ENCODE data around the gene NUSAP1.
"Not testable (repeated sequence)": the region's sequence is repeated elsewhere in the genome, so short reads cannot be mapped to it uniquely, and the experiment has no call there.

The NUSAP1 gene

DNA sequence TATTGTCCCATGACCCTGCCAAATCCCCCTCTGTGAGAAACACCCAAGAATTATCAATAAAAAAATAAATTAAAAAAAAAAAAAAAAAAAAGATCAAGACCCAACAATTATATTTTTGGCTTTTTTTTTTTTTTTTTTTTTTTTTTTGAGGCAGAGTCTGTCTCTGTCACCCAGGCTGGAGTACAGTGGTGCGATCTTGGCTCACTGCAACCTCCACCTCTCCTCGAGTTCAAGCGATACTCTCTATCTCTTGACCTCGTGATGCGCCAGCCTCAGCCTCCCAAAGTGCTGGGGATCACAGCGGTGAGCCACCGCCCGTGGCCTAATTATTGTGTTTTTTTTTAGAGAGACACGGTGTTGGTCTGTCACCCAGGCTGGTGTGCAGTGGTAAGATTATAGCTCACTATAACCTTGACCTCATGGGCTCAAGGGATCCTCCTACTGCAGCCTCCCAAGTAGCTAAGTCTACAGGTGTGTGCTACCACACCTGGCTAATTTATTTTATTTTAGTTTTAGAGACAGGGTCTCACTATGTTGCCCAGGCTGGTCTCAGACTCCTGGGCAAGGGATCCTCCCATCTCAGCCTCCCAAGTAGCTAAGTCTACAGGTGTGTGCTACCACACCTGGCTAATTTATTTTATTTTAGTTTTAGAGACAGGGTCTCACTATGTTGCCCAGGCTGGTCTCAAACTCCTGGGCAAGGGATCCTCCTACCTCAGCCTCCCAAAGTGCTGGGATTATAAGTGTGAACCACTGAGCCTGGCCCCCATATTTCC, 51.5 kb downstream of the NUSAP1 start:
- not testable (repeated sequence) for H3K27me3 ChIP-seq (ENCODE audit: control insufficient read depth in 3 of 3, insufficient read depth in 3 of 3, low read depth in 1 of 3, low read length in 3 of 3); H4K8ac ChIP-seq (ENCODE audit: low read depth, low read length); H3K23ac ChIP-seq (ENCODE audit: low read depth, low read length, poor library complexity); H3K9ac ChIP-seq (ENCODE audit: low read depth, low read length, poor library complexity); H2BK15ac ChIP-seq (ENCODE audit: low read length); H2AK5ac ChIP-seq (ENCODE audit: low read depth, low read length); H3K4ac ChIP-seq (ENCODE audit: low read length); H2AFZ ChIP-seq (ENCODE audit: low read length); H3K79me1 ChIP-seq (ENCODE audit: low read depth, low read length); H2BK120ac ChIP-seq (ENCODE audit: low read depth, low read length); H2BK5ac ChIP-seq (ENCODE audit: low read length); H3K18ac ChIP-seq (ENCODE audit: low read length); H3K4me1 ChIP-seq (ENCODE audit: control insufficient read depth in 2 of 2, insufficient read depth in 1 of 2, low read depth in 1 of 2, low read length in 2 of 2); DNase-seq (ENCODE audit: low spot score); H4K91ac ChIP-seq (ENCODE audit: low read depth, low read length, poor library complexity); H2BK12ac ChIP-seq (ENCODE audit: low read length); H3K27ac ChIP-seq (replicated peaks; ENCODE audit: low read length); H3K4me2 ChIP-seq (ENCODE audit: insufficient read depth, low read length, poor library complexity, severe bottlenecking); H3K14ac ChIP-seq (ENCODE audit: low read length)
- Histone ChIP-seq H3K36me3 (replicated peaks in 1 of 2; ENCODE audit: control insufficient read depth in 2 of 2, insufficient read depth in 2 of 2, low read length in 2 of 2) (peaks cover 14 to 58% of the 10 kb centered on the region in 2 donors), H3K4me3 (ENCODE audit: low read length in 2 of 2) (peak overlapping the region in 1 of 2 donors; percentile 55), H3K9me3 (replicated peaks in 1 of 2; ENCODE audit: control insufficient read depth in 2 of 2, insufficient read depth in 1 of 2, low read depth in 1 of 2, low read length in 2 of 2) (peaks cover 0 to 13% of the 10 kb centered on the region in 2 donors)
- WGBS, 2 donors (ENCODE audit: extremely low coverage in 2 of 2, insufficient read length in 2 of 2, insufficient replicate concordance in 1 of 2) = no CpG with 5 or more reads among the region's 9 CpGs

DNA sequence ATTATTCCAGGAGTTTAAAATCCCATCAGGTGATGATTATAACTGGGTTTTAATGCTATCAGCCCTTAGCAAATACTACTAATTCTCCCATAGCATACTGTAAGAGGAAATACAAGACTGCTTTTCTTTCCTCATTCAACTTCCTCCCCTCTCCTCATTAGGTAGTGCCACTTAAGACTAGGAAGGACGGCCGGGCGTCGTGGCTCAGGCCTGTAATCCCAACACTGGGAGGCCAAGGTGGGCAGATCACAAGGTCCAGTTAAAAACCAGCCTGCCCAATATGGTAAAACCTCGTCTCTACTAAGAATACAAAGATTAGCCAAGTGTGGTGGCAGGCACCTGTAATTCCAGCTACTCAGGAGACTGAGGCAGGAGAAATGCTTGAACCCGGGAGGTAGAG, 55.0 kb downstream of the NUSAP1 start:
- H4K8ac ChIP-seq (ENCODE audit: low read depth, low read length) = no peak overlapping the region
- no peak overlapping the region for H2BK15ac ChIP-seq (ENCODE audit: low read length)
- H2BK120ac ChIP-seq (ENCODE audit: low read depth, low read length) = no peak overlapping the region
- DNase-seq (ENCODE audit: low spot score) = no peak
- no peak overlapping the region for H2BK12ac ChIP-seq (ENCODE audit: low read length)
- H3K9me3 ChIP-seq (replicated peaks in 1 of 2; ENCODE audit: control insufficient read depth in 2 of 2, insufficient read depth in 1 of 2, low read depth in 1 of 2, low read length in 2 of 2) = no peaks in the 10 kb centered on the region
- no peak overlapping the region for H3K4me2 ChIP-seq (ENCODE audit: insufficient read depth, low read length, poor library complexity, severe bottlenecking)
- H3K27me3 ChIP-seq (ENCODE audit: control insufficient read depth in 3 of 3, insufficient read depth in 3 of 3, low read depth in 1 of 3, low read length in 3 of 3) = no peaks in the 10 kb centered on the region
- no CpG with 5 or more reads among the region's 6 CpGs for WGBS, 2 donors (ENCODE audit: extremely low coverage in 2 of 2, insufficient read length in 2 of 2, insufficient replicate concordance in 1 of 2)
- H3K23ac ChIP-seq (ENCODE audit: low read depth, low read length, poor library complexity) = no peak overlapping the region
- H3K9ac ChIP-seq (ENCODE audit: low read depth, low read length, poor library complexity) = no peak overlapping the region
- H3K14ac ChIP-seq (ENCODE audit: low read length) = no peak overlapping the region
- no peak overlapping the region for H3K4ac ChIP-seq (ENCODE audit: low read length)
- no peaks in the 10 kb centered on the region for H3K4me1 ChIP-seq (ENCODE audit: control insufficient read depth in 2 of 2, insufficient read depth in 1 of 2, low read depth in 1 of 2, low read length in 2 of 2)
- H2AK5ac ChIP-seq (ENCODE audit: low read depth, low read length) = no peak overlapping the region
- no peak overlapping the region for H4K91ac ChIP-seq (ENCODE audit: low read depth, low read length, poor library complexity)
- no peak overlapping the region for H2AFZ ChIP-seq (ENCODE audit: low read length)
- no peak overlapping the region for H2BK5ac ChIP-seq (ENCODE audit: low read length)
- no peak overlapping the region for H3K4me3 ChIP-seq (ENCODE audit: low read length in 2 of 2)
- H3K36me3 ChIP-seq (replicated peaks in 1 of 2; ENCODE audit: control insufficient read depth in 2 of 2, insufficient read depth in 2 of 2, low read length in 2 of 2) = peaks cover 2 to 50% of the 10 kb centered on the region in 2 donors
- H3K18ac ChIP-seq (ENCODE audit: low read length) = no peak overlapping the region
- H3K27ac ChIP-seq (replicated peaks; ENCODE audit: low read length) = no peak overlapping the region
- no peaks in the 10 kb centered on the region for H3K79me1 ChIP-seq (ENCODE audit: low read depth, low read length)

DNA sequence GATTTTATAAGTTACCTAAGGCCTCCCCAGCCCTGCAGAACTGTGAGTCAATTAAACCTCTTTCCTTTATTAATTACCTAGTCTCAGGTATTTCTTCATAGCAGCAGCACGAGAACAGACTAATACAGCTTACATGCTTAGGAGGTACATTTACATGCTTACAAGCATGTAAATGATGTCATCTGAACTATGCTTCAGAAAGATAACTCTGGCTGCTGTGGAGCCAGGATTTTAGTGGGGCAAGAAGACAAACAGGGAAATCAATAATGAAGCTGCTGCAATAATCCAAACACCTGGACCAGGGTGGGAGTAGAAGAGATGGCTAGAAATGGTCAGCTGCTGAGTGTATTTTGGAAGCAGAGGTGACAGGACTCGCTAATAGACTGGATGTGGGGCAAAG, 60.0 kb downstream of the NUSAP1 start:
- Histone ChIP-seq H3K36me3 (replicated peaks in 1 of 2; ENCODE audit: control insufficient read depth in 2 of 2, insufficient read depth in 2 of 2, low read length in 2 of 2) (peaks cover 11 to 59% of the 10 kb centered on the region in 2 donors), H2BK15ac (ENCODE audit: low read length) (no peak overlapping the region), H3K9ac (ENCODE audit: low read depth, low read length, poor library complexity) (no peak overlapping the region), H3K4ac (ENCODE audit: low read length) (no peak overlapping the region), H2AK5ac (ENCODE audit: low read depth, low read length) (no peak overlapping the region), H2BK12ac (ENCODE audit: low read length) (no peak overlapping the region), H3K4me1 (ENCODE audit: control insufficient read depth in 2 of 2, insufficient read depth in 1 of 2, low read depth in 1 of 2, low read length in 2 of 2) (no peaks in the 10 kb centered on the region), H4K8ac (ENCODE audit: low read depth, low read length) (no peak overlapping the region), H4K91ac (ENCODE audit: low read depth, low read length, poor library complexity) (no peak overlapping the region), H3K14ac (ENCODE audit: low read length) (no peak overlapping the region), H3K79me1 (ENCODE audit: low read depth, low read length) (no peaks in the 10 kb centered on the region), H3K27me3 (ENCODE audit: control insufficient read depth in 3 of 3, insufficient read depth in 3 of 3, low read depth in 1 of 3, low read length in 3 of 3) (no peaks in the 10 kb centered on the region), H2BK120ac (ENCODE audit: low read depth, low read length) (no peak overlapping the region), H3K9me3 (replicated peaks in 1 of 2; ENCODE audit: control insufficient read depth in 2 of 2, insufficient read depth in 1 of 2, low read depth in 1 of 2, low read length in 2 of 2) (no peaks in the 10 kb centered on the region), H2AFZ (ENCODE audit: low read length) (no peak overlapping the region), H3K27ac (replicated peaks; ENCODE audit: low read length) (no peak overlapping the region), H3K23ac (ENCODE audit: low read depth, low read length, poor library complexity) (no peak overlapping the region), H2BK5ac (ENCODE audit: low read length) (no peak overlapping the region), H3K4me3 (ENCODE audit: low read length in 2 of 2) (no peak overlapping the region), H3K18ac (ENCODE audit: low read length) (no peak overlapping the region), H3K4me2 (ENCODE audit: insufficient read depth, low read length, poor library complexity, severe bottlenecking) (no peak overlapping the region)
- DNase-seq (ENCODE audit: low spot score) = no peak
- no CpG with 5 or more reads among the region's 2 CpGs for whole genome bisulfite sequencing, 2 donors (ENCODE audit: extremely low coverage in 2 of 2, insufficient read length in 2 of 2, insufficient replicate concordance in 1 of 2)

DNA sequence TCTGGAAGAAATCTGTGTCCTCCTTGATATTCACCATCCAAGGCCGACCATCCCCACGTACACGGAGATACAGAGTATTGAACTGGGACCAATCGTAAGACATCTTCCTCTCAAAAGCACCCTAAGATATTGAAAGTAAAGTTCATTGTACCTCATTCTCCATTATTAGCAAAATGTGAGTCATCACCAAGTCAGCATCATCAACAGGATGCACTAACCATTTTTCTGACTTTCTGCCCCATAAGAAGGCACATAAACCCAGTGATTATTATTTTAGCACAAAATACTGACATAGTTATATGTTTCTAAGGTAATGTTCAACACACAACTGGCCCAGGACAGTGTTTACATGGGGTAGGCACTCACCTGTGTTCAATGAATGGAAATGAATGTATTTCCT, 62.2 kb downstream of the NUSAP1 start:
- Histone ChIP-seq H4K91ac (ENCODE audit: low read depth, low read length, poor library complexity) (no peak overlapping the region), H3K9ac (ENCODE audit: low read depth, low read length, poor library complexity) (no peak overlapping the region), H3K9me3 (replicated peaks in 1 of 2; ENCODE audit: control insufficient read depth in 2 of 2, insufficient read depth in 1 of 2, low read depth in 1 of 2, low read length in 2 of 2) (no peaks in the 10 kb centered on the region), H3K36me3 (replicated peaks in 1 of 2; ENCODE audit: control insufficient read depth in 2 of 2, insufficient read depth in 2 of 2, low read length in 2 of 2) (peaks cover 11 to 41% of the 10 kb centered on the region in 2 donors), H2AK5ac (ENCODE audit: low read depth, low read length) (no peak overlapping the region), H3K79me1 (ENCODE audit: low read depth, low read length) (no peaks in the 10 kb centered on the region), H3K4me1 (ENCODE audit: control insufficient read depth in 2 of 2, insufficient read depth in 1 of 2, low read depth in 1 of 2, low read length in 2 of 2) (no peaks in the 10 kb centered on the region), H3K14ac (ENCODE audit: low read length) (no peak overlapping the region), H3K4ac (ENCODE audit: low read length) (no peak overlapping the region), H2BK120ac (ENCODE audit: low read depth, low read length) (no peak overlapping the region), H3K23ac (ENCODE audit: low read depth, low read length, poor library complexity) (no peak overlapping the region), H3K27me3 (ENCODE audit: control insufficient read depth in 3 of 3, insufficient read depth in 3 of 3, low read depth in 1 of 3, low read length in 3 of 3) (no peaks in the 10 kb centered on the region), H4K8ac (ENCODE audit: low read depth, low read length) (no peak overlapping the region), H2AFZ (ENCODE audit: low read length) (no peak overlapping the region), H2BK12ac (ENCODE audit: low read length) (no peak overlapping the region), H3K4me2 (ENCODE audit: insufficient read depth, low read length, poor library complexity, severe bottlenecking) (no peak overlapping the region), H3K4me3 (ENCODE audit: low read length in 2 of 2) (no peak overlapping the region), H2BK5ac (ENCODE audit: low read length) (no peak overlapping the region), H3K27ac (replicated peaks; ENCODE audit: low read length) (no peak overlapping the region), H3K18ac (ENCODE audit: low read length) (no peak overlapping the region), H2BK15ac (ENCODE audit: low read length) (no peak overlapping the region)
- WGBS, 2 donors (ENCODE audit: extremely low coverage in 2 of 2, insufficient read length in 2 of 2, insufficient replicate concordance in 1 of 2) = no CpG with 5 or more reads among the region's 4 CpGs
- DNase-seq (ENCODE audit: low spot score) = no peak
